Measurements from ENCODE around the gene RHOH.

- no peak for TF ChIP-seq SUZ12 (IDR thresholded peaks at IDR 0.05)
- no peak for TF ChIP-seq SP1 (IDR thresholded peaks at IDR 0.05)
- no peak for TF ChIP-seq FOXM1 (IDR thresholded peaks at IDR 0.05; ENCODE audit: borderline replicate concordance)
- TF ChIP-seq L3MBTL2 (conservative IDR thresholded peaks at IDR 0.05) = no peak
Observed at GRCh38 chr4:40276546-40276945, 79.7 kb downstream of the RHOH start.

Data from HEK293T (cell line).